ENCODE measurements around the gene SELENBP1. TPM values are rescaled to one million over a fixed set of nuclear protein-coding genes. Genes with fewer than 3 reads are reported as not detected.

SELENBP1 gene
- total and polyA plus RNA-seq, 5 donors from 2014 or later: not detected

DNA sequence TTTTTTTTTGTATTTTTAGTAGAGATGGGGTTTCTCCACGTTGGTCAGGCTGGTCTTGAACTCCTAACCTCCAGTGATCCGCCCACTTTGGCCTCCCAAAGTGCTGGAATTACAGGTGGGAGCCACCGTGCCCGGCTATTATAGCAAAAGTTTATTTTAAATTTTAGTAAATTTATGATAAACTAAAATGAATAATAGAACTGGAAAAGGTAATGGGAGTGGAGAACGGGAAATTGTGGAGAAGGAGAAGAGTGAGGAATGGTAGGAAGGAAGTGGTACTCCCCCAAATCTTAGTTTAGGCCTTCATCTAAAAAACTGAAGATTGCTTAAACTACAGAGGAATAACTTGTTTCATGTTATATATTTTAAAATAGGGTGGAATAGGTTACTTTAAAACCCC, 37.7 kb downstream of the SELENBP1 start:
- Histone ChIP-seq H3K9me3 (ENCODE audit: control insufficient read depth in 2 of 2, low read length in 2 of 2) (no peaks in the 10 kb centered on the region), H3K4me1 (ENCODE audit: control insufficient read depth, insufficient read depth, low read length, poor library complexity, severe bottlenecking) (no peaks in the 10 kb centered on the region), H3K36me3 (ENCODE audit: control insufficient read depth, insufficient read depth, low read length) (no peaks in the 10 kb centered on the region), H3K27ac (ENCODE audit: insufficient read depth, low read length, poor library complexity, severe bottlenecking) (no peak overlapping the region), H3K4me3 (ENCODE audit: low read depth, low read length) (no peak overlapping the region), H3K27me3 (ENCODE audit: control insufficient read depth, insufficient read depth, low read length) (no peaks in the 10 kb centered on the region)
- no peaks in the 10 kb centered on the region for H3K9me3 Mint-ChIP-seq
- H3K27me3 Mint-ChIP-seq: no peaks in the 10 kb centered on the region
- H3K4me1 Mint-ChIP-seq: peaks cover 0 to 7% (median under 1%) of the 10 kb centered on the region in 4 donors
- ATAC-seq (ENCODE audit: low read depth in 2 of 2) (no peak), DNase-seq (no peak)
- no peaks in the 10 kb centered on the region for H3K36me3 Mint-ChIP-seq
- H3K4me3 Mint-ChIP-seq: no peak overlapping the region
- no peak overlapping the region for H3K27ac Mint-ChIP-seq

DNA sequence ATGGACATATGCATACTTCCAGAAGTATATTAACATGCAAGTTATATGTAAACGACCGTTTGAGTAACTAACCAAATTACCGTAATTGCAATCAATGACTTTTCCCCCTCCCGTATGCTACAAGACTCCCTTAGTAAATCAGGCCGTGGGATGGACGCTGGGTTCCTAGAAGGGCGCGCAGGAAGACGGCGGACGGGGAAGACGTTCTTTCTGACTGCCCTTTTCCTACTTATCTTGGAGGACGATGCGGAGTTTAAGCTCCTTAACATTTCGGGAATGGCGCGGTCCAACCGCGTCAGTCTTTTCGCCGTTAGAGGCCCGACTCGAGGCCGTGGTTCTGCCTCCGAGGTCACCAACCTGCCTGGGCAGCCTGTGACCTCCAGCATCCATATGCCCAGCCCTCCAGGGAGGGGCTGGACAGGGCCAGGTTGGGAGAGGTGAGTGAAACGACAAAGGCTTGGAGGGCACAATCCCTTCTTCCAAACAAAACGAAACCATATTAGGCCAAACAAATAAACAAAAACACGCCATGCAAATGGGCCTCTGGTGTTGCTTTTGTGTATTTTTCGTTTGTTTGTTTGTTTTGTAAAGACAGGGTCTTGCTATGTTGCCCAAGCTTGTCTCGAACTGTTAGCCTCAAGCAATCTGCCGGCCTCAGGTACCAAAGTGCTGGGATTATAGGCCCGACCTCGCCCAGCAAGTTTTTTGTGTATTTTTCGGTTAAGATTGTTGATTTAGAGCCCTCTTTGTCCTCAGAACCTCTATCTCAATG, 44.4 kb downstream of the SELENBP1 start:
- Mint-ChIP-seq H3K27me3 (peaks cover 5% of the 10 kb centered on the region), H3K9me3 (no peaks in the 10 kb centered on the region), H3K27ac (peak overlapping the region; percentile 98 to 99 (median 99)), H3K4me1 (peaks cover 14 to 46% (median 31%) of the 10 kb centered on the region in 4 donors), H3K36me3 (peaks cover 20% of the 10 kb centered on the region), H3K4me3 (peak overlapping the region; percentile 86 to 97 (median 95))
- Histone ChIP-seq H3K27me3 (ENCODE audit: control insufficient read depth, insufficient read depth, low read length) (no peaks in the 10 kb centered on the region), H3K36me3 (ENCODE audit: control insufficient read depth, insufficient read depth, low read length) (peaks cover 15% of the 10 kb centered on the region), H3K9me3 (ENCODE audit: control insufficient read depth in 2 of 2, low read length in 2 of 2) (no peaks in the 10 kb centered on the region), H3K4me3 (ENCODE audit: low read depth, low read length) (peak overlapping the region; percentile 94), H3K27ac (ENCODE audit: insufficient read depth, low read length, poor library complexity, severe bottlenecking) (peak overlapping the region; percentile 93), H3K4me1 (ENCODE audit: control insufficient read depth, insufficient read depth, low read length, poor library complexity, severe bottlenecking) (peaks cover 35% of the 10 kb centered on the region)
- no peak for DNase-seq
- ATAC-seq (ENCODE audit: low read depth in 2 of 2): peak in 1 of 2 donors; percentile 2

DNA sequence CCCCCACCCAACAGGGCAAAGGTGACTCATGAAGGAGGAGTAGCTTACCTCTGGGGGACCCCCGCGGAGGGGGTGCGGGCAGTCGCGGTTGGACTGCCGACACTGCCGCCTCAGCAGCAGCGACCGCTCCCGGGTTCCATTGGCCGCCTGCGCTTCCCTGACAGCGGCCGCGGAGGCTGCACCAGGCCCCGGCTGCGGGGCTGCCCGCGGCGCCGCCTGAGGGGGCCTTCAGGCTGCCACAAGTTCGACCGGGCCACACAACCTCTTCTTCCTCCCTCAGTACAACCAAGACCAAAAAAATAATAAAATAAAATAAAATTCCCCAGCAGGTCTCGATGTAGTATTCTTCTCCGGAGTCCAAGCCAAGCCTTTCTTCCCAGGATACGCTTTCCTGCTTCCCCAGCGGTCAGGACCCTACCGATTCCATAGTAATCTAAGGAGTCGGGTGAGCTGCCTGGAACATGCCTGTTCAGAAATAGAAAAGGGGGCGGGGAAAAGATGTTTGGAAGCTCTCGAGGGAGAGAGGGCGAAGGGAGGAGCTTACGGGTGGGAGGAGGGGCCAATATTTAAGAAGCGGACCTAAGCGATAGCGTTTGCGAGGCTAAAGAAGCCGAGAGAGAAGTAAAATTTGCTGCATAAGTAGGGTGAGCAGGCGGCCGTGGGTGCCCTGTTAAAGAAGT, 45.1 kb downstream of the SELENBP1 start, which contains the start of gene PI4KB:
PI4KB (minus strand) TSS at position 194 of the 680 bp plus-strand sequence. CDS start 10,935 bp downstream, outside the sequence.
- no peaks in the 10 kb centered on the region for H3K9me3 ChIP-seq (ENCODE audit: control insufficient read depth in 2 of 2, low read length in 2 of 2)
- peak within 1 kb of the TSS; percentile 94 for H3K4me3 ChIP-seq (ENCODE audit: low read depth, low read length)
- H3K36me3 Mint-ChIP-seq: peaks cover 25% of the 10 kb centered on the region
- peak; percentile 84 to 99 (median 96) for DNase-seq
- no peaks in the 10 kb centered on the region for H3K9me3 Mint-ChIP-seq
- H3K4me1 ChIP-seq (ENCODE audit: control insufficient read depth, insufficient read depth, low read length, poor library complexity, severe bottlenecking): peaks cover 35% of the 10 kb centered on the region
- peak within 1 kb of the TSS; percentile 93 for H3K27ac ChIP-seq (ENCODE audit: insufficient read depth, low read length, poor library complexity, severe bottlenecking)
- H3K27ac Mint-ChIP-seq: peak within 1 kb of the TSS; percentile 98 to 99 (median 99)
- H3K4me1 Mint-ChIP-seq: peaks cover 14 to 51% (median 36%) of the 10 kb centered on the region in 4 donors
- H3K36me3 ChIP-seq (ENCODE audit: control insufficient read depth, insufficient read depth, low read length): peaks cover 21% of the 10 kb centered on the region
- peaks cover 5% of the 10 kb centered on the region for H3K27me3 Mint-ChIP-seq
- H3K4me3 Mint-ChIP-seq: peak within 1 kb of the TSS; percentile 86 to 97 (median 95)
- H3K27me3 ChIP-seq (ENCODE audit: control insufficient read depth, insufficient read depth, low read length): no peaks in the 10 kb centered on the region
- peak; percentile 93 to 94 for ATAC-seq (ENCODE audit: low read depth in 2 of 2)

DNA sequence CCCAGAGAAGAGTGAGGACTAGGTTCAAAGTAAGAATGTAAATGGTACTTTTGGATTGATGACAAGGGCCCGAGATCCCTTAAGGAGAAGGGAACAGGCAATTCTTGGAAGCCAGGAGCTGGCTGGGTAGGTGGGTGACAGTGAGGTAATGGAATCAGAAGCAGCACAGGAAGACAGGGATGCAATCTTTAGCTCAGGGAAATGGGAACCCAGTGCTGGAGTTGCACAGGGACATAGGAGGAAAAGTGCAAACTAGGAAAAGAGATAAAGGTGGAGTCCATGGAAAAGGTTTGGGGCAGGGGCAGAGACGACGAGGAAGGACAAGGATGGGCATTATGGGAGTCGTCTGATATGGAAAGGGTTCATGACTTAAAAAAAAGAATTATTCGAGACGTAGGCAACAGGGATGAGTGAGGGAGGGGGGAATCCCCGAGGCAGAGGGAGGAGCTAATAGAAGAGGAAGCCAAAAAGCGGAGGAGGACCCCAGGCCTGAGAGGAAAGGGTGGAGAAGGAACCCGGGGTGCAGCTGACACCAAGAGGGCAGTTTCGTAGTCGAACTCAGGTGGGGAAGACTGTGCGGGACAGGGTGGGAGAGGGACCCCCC, 45.8 kb downstream of the SELENBP1 start:
- no peaks in the 10 kb centered on the region for H3K9me3 Mint-ChIP-seq
- H3K36me3 Mint-ChIP-seq: peaks cover 30% of the 10 kb centered on the region
- peak overlapping the region; percentile 86 to 97 (median 95) for H3K4me3 Mint-ChIP-seq
- Histone ChIP-seq H3K4me1 (ENCODE audit: control insufficient read depth, insufficient read depth, low read length, poor library complexity, severe bottlenecking) (peaks cover 38% of the 10 kb centered on the region), H3K4me3 (ENCODE audit: low read depth, low read length) (peak overlapping the region; percentile 94), H3K27me3 (ENCODE audit: control insufficient read depth, insufficient read depth, low read length) (no peaks in the 10 kb centered on the region), H3K9me3 (ENCODE audit: control insufficient read depth in 2 of 2, low read length in 2 of 2) (no peaks in the 10 kb centered on the region), H3K27ac (ENCODE audit: insufficient read depth, low read length, poor library complexity, severe bottlenecking) (peak overlapping the region; percentile 93), H3K36me3 (ENCODE audit: control insufficient read depth, insufficient read depth, low read length) (peaks cover 26% of the 10 kb centered on the region)
- H3K4me1 Mint-ChIP-seq: peaks cover 14 to 57% (median 42%) of the 10 kb centered on the region in 4 donors
- ATAC-seq (ENCODE audit: low read depth in 2 of 2) (peak; percentile 17 to 26), DNase-seq (peak in 1 of 3 donors; percentile 70)
- H3K27me3 Mint-ChIP-seq: peaks cover 5% of the 10 kb centered on the region
- peak overlapping the region; percentile 94 to 99 (median 96) for H3K27ac Mint-ChIP-seq

DNA sequence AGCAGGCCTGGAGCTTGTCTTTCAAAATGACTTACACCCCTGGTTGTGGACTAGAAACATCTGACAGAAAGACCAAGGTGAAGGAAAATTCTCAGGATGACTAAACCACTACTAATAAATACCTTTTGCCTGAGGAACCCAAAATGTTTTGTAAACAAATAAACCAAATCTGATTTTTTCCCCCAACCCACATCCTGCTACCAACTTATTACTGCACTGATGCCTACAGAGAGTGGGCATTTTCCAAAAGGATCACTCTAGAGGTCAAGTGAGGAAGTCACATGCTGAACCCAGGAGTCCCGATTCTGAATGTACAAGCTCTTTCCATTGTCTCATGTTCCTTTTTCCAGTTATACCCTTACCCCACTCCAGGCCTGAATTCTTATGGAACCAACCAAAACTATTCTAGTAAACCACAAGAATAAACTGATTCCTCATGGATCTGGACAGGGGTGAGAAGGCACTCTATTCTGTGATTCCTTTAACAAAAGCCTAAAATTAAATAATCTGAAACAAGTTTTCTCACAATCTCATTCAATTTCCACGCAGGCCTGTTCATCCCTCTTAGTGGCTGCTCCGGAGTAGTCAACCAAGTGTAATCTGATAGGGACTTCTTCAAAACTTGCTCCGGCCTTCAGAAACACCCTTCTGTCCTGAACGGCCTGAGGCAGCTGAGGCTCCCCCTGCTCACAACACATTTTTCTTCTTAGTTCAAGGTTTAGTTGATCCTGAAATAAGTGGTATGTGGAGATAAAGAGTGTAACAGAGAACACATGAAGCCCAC, 46.7 kb downstream of the SELENBP1 start:
- H3K9me3 ChIP-seq (ENCODE audit: control insufficient read depth in 2 of 2, low read length in 2 of 2): no peaks in the 10 kb centered on the region
- H3K27ac ChIP-seq (ENCODE audit: insufficient read depth, low read length, poor library complexity, severe bottlenecking): peak overlapping the region; percentile 93
- Mint-ChIP-seq H3K4me3 (peak overlapping the region; percentile 86 to 97 (median 95)), H3K27ac (peak overlapping the region; percentile 94 to 99 (median 96)), H3K36me3 (peaks cover 32% of the 10 kb centered on the region), H3K4me1 (peaks cover 14 to 60% (median 45%) of the 10 kb centered on the region in 4 donors), H3K9me3 (no peaks in the 10 kb centered on the region), H3K27me3 (peaks cover 5% of the 10 kb centered on the region)
- peak overlapping the region; percentile 94 for H3K4me3 ChIP-seq (ENCODE audit: low read depth, low read length)
- DNase-seq: no peak
- no peaks in the 10 kb centered on the region for H3K27me3 ChIP-seq (ENCODE audit: control insufficient read depth, insufficient read depth, low read length)
- peaks cover 38% of the 10 kb centered on the region for H3K4me1 ChIP-seq (ENCODE audit: control insufficient read depth, insufficient read depth, low read length, poor library complexity, severe bottlenecking)
- H3K36me3 ChIP-seq (ENCODE audit: control insufficient read depth, insufficient read depth, low read length): peaks cover 29% of the 10 kb centered on the region
- ATAC-seq (ENCODE audit: low read depth in 2 of 2): no peak

DNA sequence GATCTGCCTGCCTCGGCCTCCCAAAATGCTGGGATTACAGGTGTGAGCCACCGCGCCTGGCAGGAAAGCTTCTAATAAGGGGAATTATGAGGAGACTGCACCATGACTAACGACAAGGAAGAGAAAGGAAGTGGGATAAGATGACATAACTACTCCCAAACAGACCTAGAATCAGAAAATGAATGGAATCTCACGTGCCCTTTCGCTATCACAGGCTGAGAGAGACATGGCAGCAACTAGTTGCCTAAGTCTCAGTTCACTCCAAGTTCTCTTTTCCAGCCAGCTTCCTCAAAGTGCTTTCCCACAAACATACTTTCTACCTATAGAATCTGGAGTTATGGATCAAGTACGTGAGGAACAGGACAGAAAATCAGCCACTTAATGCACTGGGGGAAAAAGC, 47.3 kb downstream of the SELENBP1 start:
- DNase-seq (no peak), ATAC-seq (ENCODE audit: low read depth in 2 of 2) (no peak)
- H3K4me3 ChIP-seq (ENCODE audit: low read depth, low read length): no peak overlapping the region
- no peaks in the 10 kb centered on the region for H3K9me3 Mint-ChIP-seq
- no peaks in the 10 kb centered on the region for H3K9me3 ChIP-seq (ENCODE audit: control insufficient read depth in 2 of 2, low read length in 2 of 2)
- peak overlapping the region; percentile 3 for H3K27ac ChIP-seq (ENCODE audit: insufficient read depth, low read length, poor library complexity, severe bottlenecking)
- H3K4me1 Mint-ChIP-seq: peaks cover 14 to 66% (median 49%) of the 10 kb centered on the region in 4 donors
- H3K36me3 ChIP-seq (ENCODE audit: control insufficient read depth, insufficient read depth, low read length): peaks cover 35% of the 10 kb centered on the region
- H3K27ac Mint-ChIP-seq: peak overlapping the region in 1 of 3 donors; percentile 99
- peaks cover 5% of the 10 kb centered on the region for H3K27me3 Mint-ChIP-seq
- peaks cover 38% of the 10 kb centered on the region for H3K4me1 ChIP-seq (ENCODE audit: control insufficient read depth, insufficient read depth, low read length, poor library complexity, severe bottlenecking)
- H3K4me3 Mint-ChIP-seq: peak overlapping the region; percentile 35 to 97 (median 91)
- no peaks in the 10 kb centered on the region for H3K27me3 ChIP-seq (ENCODE audit: control insufficient read depth, insufficient read depth, low read length)
- H3K36me3 Mint-ChIP-seq: peaks cover 38% of the 10 kb centered on the region

DNA sequence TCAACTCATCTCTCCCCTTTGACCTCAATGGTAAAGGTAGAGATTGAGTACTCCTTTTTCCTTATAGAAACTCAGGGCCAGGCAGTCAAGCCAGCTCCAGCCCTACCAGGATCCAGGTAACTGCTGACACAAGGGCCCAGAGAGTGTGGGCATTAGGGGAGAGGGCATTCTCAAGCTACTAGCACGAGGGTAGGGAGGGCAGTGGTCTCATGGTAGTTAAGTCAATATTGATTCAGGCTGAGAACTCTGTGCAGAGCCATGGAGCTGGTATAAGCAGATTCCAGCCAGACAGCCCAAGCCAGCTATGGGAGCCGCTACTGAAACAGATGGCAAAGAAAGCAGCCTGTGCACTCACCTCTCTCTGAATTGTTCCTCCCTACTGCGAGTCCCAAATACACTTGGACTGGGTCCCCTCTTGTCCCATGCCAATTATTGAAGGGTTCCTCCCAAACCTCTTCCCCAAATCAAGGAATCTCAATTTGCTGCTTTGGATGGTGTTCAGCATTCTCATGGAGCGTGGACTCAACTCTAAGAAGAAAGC, 48.0 kb downstream of the SELENBP1 start:
- H3K27me3 ChIP-seq (ENCODE audit: control insufficient read depth, insufficient read depth, low read length): no peaks in the 10 kb centered on the region
- Mint-ChIP-seq H3K36me3 (peaks cover 39% of the 10 kb centered on the region), H3K27me3 (peaks cover 5% of the 10 kb centered on the region), H3K9me3 (no peaks in the 10 kb centered on the region), H3K4me3 (peak overlapping the region in 3 of 4 donors; percentile 31 to 83 (median 51)), H3K27ac (peak overlapping the region in 2 of 3 donors; percentile 49 to 86), H3K4me1 (peaks cover 14 to 71% (median 51%) of the 10 kb centered on the region in 4 donors)
- DNase-seq: no peak
- no peak for ATAC-seq (ENCODE audit: low read depth in 2 of 2)
- H3K4me3 ChIP-seq (ENCODE audit: low read depth, low read length): no peak overlapping the region
- H3K27ac ChIP-seq (ENCODE audit: insufficient read depth, low read length, poor library complexity, severe bottlenecking): no peak overlapping the region
- peaks cover 36% of the 10 kb centered on the region for H3K36me3 ChIP-seq (ENCODE audit: control insufficient read depth, insufficient read depth, low read length)
- H3K4me1 ChIP-seq (ENCODE audit: control insufficient read depth, insufficient read depth, low read length, poor library complexity, severe bottlenecking): peaks cover 38% of the 10 kb centered on the region
- H3K9me3 ChIP-seq (ENCODE audit: control insufficient read depth in 2 of 2, low read length in 2 of 2): no peaks in the 10 kb centered on the region
